Measurements from ENCODE around the gene PLD4.

DNA sequence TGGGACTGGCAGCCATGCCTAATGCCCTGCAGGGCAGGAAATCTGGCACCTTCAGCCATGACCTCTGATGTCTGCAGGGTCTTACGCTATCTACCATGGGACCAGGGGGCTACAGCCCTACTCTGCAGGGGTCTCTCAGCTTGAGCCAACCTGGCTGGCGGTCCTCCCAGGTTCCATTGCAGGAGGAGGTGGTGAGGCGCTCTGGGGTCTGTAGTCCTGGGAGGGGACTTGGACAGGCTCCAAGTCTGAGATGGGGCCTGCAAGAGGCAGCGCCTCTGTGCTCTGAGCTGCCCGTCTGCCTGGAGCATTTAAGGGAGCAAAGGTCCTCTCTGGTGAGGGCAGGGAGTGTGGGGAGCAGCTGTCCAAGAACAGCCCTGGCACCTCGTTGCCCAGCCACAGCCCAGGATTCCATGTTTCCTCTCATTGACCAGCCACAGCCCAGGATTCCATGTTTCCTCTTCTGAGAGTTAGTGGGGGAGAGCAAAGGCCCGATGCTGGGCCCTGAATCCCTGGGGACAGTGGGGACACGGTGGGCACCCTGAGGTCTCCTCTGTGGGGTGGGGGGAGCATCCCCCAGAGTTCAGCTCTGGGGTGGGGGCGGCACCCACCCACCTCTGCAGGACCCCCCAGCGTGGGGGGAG, 655 bp downstream of the PLD4 start:
- TF ChIP-seq, protein P1, sequence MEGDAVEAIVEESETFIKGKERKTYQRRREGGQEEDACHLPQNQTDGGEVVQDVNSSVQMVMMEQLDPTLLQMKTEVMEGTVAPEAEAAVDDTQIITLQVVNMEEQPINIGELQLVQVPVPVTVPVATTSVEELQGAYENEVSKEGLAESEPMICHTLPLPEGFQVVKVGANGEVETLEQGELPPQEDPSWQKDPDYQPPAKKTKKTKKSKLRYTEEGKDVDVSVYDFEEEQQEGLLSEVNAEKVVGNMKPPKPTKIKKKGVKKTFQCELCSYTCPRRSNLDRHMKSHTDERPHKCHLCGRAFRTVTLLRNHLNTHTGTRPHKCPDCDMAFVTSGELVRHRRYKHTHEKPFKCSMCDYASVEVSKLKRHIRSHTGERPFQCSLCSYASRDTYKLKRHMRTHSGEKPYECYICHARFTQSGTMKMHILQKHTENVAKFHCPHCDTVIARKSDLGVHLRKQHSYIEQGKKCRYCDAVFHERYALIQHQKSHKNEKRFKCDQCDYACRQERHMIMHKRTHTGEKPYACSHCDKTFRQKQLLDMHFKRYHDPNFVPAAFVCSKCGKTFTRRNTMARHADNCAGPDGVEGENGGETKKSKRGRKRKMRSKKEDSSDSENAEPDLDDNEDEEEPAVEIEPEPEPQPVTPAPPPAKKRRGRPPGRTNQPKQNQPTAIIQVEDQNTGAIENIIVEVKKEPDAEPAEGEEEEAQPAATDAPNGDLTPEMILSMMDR (IDR thresholded peaks at IDR 0.05; ENCODE audit: low read depth, low read length, poor library complexity, severe bottlenecking) = no peak
- TF ChIP-seq EZH2phosphoT487 (IDR thresholded peaks at IDR 0.05; ENCODE audit: borderline replicate concordance, low read length) = no peak
